Activated CD4-positive, alpha-beta T cell treated with anti-CD3 and anti-CD28 coated beads, Interleukin-10, Interleukin-2, amounts not matched to agents 100 ng/mL and 50 ng/mL, durations not matched to agents 16 hours and 8 hours (primary cell): ENCODE measurements around the gene TMC4.

Experiments
- DNase-seq: peaks from one replicate; pipeline ENCODE4 v3.0.0-alpha.2; 2020

TMC4 gene

GRCh38 chr19:54152878-54153524, 20.0 kb downstream of the TMC4 start:
- no peak for DNase-seq

DNA sequence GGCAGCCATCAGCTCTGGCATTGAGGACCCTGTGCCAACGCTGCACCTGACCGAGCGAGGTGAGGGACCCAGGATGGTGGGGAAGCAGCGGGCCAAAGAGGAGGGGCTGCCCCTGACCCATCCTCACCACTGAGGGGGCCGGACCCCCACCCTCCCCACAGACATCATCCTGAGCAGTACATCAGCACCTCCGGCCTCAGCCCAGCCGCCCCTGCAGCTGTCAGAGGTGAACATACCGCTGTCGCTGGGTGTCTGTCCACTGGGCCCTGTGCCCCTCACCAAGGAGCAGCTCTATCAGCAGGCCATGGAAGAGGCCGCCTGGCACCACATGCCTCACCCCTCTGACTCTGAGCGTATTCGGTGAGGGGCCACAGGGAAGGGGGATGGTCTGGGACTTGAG, 20.7 kb downstream of the TMC4 start:
- DNase-seq: no peak

GRCh38 chr19:54151362-54152035, 21.5 kb downstream of the TMC4 start:
- DNase-seq: no peak

DNA sequence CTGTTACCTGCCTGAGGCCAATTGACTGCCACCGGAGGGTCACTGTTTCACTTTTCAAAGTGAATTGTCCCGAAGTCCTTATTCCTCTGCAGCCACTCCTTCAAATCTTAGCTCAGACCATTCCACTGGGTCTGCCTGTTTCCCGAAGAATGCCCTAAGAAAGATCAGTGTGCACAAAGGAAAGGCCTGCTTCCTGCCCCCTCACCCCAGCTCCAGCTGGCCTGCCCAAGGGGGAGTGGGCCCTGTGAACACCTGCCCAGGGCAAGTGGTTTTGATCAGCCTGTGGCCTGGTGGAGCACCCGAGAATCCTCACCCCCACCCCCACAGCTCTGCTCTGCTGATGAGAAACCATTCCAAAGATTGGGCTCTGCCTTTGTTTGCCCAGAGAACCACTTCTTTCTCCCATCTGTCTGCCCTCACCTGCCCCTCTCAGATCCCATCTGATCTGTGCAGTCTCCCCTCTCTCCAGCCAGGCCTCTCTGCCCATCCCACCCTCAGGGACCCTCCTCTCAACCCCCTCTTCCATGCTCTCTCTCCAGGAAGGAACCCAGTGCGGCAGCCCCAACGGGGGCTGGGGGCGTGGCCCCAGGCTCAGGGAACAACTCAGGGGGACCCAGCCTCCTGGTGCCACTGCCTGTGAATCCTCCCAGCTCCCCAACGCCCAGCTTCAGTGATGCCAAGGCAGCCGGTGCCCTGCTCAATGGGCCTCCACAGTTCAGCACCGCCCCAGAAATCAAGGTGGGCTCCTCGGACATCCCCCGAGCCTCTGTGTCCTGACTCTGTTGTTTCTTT, 23.7 kb downstream of the TMC4 start:
- DNase-seq: no peak

DNA sequence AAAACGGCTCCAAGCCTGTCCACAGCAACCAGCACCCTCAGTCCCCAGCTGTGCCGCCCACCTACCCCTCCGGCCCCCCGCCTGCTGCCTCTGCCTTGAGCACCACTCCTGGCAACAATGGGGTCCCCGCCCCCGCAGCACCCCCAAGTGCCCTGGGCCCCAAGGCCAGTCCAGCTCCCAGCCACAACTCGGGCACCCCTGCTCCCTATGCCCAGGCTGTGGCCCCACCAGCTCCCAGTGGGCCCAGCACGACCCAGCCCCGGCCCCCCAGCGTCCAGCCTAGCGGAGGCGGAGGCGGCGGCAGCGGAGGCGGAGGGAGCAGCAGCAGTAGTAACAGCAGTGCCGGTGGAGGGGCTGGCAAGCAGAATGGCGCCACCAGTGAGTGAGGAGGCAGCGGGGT, 24.8 kb downstream of the TMC4 start:
- no peak for DNase-seq

DNA sequence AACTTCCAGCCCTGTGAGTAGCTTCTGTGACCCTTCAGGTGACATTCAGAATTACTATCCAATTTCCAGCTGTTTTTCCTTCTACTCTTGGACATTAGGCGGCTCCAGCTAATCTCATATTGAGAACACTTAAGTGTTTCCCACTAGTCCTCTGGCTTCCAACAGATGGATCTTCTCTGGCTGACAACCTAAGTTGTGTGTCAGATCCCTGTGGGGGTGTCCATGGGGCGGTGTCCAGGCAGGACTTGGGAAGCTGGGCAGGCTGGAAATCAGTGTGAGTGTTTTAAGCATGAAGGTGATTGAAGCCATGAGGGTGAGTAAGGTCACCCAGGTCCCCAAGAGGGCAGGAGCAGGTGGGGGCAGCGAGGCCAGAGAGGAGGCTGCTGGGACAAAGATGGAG, 25.3 kb downstream of the TMC4 start:
- DNase-seq: no peak

- no peak for DNase-seq
Observed at GRCh38 chr19:54145541-54146158, 27.3 kb downstream of the TMC4 start.

- no peak for DNase-seq
Observed at GRCh38 chr19:54142166-54142780, 30.7 kb downstream of the TMC4 start.

- DNase-seq: no peak
Observed at GRCh38 chr19:54141356-54141755, 31.6 kb downstream of the TMC4 start.

- peak; percentile 17 for DNase-seq
Observed at GRCh38 chr19:54138489-54139256, 34.3 kb downstream of the TMC4 start.

DNA sequence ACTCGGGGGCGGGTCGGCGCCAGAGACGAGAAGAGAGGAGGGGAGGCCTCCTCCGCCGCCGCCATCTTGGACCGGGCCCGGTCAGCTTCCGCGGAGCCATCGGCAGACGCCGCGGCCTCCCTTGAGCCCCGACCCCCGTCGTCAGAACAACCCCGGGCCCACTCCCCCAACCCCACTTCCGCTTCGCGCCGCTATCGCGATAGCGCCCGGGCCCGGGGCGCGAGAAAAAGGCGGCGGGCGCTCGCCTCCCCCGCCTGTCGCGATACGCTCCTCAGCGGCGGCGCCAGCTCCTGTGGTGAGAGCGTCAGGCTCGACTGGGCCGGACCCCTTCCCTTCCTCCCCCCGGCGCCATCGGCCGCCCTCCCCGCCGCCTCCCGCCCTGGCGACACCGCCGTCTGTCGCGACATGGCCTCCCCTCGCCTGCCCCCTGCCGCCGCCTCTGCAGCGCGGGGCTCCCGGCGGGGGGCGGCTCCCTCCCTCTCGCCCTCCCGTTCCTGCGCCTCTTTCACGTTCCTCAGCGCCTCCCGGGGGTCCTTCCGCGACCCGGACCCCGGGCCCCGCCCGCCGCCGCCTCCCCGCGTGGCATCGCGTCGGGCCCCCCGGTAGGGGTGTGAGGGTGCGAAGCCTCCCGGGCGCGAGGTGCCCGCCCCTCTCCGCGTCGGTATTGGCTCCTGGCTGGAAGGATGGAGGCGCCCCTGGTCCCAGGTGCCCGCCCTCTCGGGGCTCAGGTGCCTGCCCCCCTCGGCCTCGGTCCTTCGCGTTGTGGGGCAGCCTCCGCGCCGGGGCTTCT, 35.1 kb downstream of the TMC4 start, which contains the start of gene CNOT3:
TSS of gene CNOT3 (plus strand) at position 64 of the 790 bp plus-strand sequence. CDS start 5,217 bp downstream, outside the sequence.
- peak; percentile 44 for DNase-seq

GRCh38 chr19:54136864-54137698, 35.9 kb downstream of the TMC4 start:
- DNase-seq: peak; percentile 100

DNA sequence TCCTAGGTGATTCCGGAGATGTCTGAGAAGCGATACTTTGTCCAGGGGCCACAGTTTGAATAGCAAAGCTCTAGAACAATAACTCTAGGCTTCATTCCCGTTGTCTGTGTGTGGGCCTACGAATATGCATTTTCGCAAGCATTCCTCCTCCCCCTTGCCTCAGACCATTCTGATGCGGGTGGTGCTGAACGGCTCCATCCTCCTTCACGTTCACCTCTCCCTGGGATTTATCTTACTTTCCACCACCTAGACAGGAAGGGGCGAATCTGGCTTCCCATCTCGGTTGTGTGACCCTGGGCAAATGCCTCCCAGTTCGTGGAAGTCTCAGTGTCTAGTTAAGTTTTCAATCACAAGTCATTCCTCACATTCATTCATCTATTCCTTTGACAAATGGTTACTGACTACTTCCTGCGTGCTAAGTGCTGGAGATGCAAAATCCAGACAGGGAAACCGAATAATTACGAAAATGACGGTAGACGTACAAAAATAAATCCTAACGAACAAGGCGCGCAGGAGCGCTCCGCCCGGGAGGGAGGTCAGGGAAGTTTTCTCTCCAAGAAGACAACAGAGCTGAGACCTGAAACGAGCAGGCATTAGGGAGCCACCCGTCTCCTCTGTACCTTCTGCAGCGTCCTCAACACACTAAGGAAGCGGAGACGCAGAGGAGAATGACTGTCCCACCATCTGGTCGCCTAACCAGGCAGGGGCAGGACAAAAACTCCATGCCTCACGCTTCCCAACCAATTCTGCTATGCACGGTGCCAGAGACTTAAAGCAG, 36.7 kb downstream of the TMC4 start:
- no peak for DNase-seq

DNA sequence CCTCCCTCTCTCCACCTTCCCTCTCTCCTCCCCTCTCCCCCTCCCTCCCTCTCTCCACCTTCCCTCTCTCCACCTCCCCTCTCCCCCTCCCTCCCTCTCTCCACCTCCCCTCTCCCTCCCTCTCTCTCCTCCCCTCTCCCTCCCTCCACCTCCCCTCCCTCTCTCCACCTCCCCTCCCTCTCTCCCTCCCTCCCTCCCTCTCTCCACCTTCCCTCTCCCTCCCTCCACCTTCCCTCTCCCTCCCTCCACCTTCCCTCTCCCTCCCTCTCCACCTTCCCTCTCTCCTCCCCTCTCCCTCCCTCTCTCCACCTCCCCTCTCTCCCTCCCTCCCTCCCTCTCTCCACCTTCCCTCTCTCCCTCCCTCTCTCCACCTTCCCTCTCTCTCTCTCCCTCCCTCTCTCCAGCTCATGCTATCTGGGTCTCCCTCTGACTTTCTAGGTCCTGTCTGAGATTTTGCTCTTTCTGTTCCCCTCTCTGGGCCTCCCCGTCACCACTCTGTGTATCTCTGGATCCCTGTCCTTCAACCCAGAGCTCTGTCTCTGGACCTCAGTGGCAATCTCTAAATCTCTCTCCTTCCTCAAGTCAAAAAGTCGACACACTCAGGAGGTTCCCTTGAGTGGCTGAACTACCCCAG, 38.9 kb downstream of the TMC4 start:
- DNase-seq: no peak

- DNase-seq: no peak
Observed at GRCh38 chr19:54133312-54133956, 39.5 kb downstream of the TMC4 start.

GRCh38 chr19:54129617-54129996, 43.4 kb downstream of the TMC4 start:
- DNase-seq: no peak

GRCh38 chr19:54128796-54129616, 44.0 kb downstream of the TMC4 start:
- DNase-seq: no peak

- DNase-seq: no peak
Observed at GRCh38 chr19:54128441-54128725, 44.6 kb downstream of the TMC4 start.
